Activated B cell treated with CpG ODN at 0.5 μM for 24 hours (primary cell): ENCODE data around the gene NPIPA1. TPM values are rescaled to one million over a fixed set of nuclear protein-coding genes. Genes with fewer than 3 reads are reported as not detected.
"Not testable (repeated sequence)": the region's sequence is repeated elsewhere in the genome, so short reads cannot be mapped to it uniquely, and the experiment has no call there.

Experiments
- ATAC-seq: fragments of 200-7000 bp; cut with Tn5 transposase; one replicate; pipeline ENCODE4 v1.10.0; 2021; ENCODE audit warnings: low read depth, mild to moderate bottlenecking, moderate library complexity
- CTCF ChIA-PET: fragments of 350-600 bp; sonication (Branson Sonifier 250); formaldehyde crosslinking; loops from one replicate; lab custom pipeline; 2021; ENCODE audit warnings: antibody characterized with exemption; lab: Charles Lee
- POLR2A ChIA-PET: fragments of 350-600 bp; sonication (Branson Sonifier 250); formaldehyde crosslinking; loops from one replicate; lab custom pipeline; 2021; ENCODE audit warnings: antibody characterized with exemption; lab: Charles Lee
- DNase-seq: peaks from one replicate; pipeline ENCODE4 v3.0.0; 2022
- H3K27ac Mint-ChIP-seq: one replicate; pipeline ENCODE4 v1.8.0; 2020; ENCODE audit warnings: mixed read lengths
- H3K27me3 Mint-ChIP-seq: one replicate; pipeline ENCODE4 v1.8.0; 2021; ENCODE audit warnings: mixed read lengths
- H3K36me3 Mint-ChIP-seq: one replicate; pipeline ENCODE4 v1.8.0; 2021; ENCODE audit warnings: low read depth, mixed read lengths
- H3K4me1 Mint-ChIP-seq: one replicate; pipeline ENCODE4 v1.8.0; 2021; ENCODE audit warnings: mixed read lengths
- H3K4me3 Mint-ChIP-seq: one replicate; pipeline ENCODE4 v1.8.0; 2020; ENCODE audit warnings: mild to moderate bottlenecking, mixed read lengths
- H3K9me3 Mint-ChIP-seq: one replicate; pipeline ENCODE4 v1.8.0; 2020; ENCODE audit warnings: mixed read lengths
- intact Hi-C: fragments of 100-400 bp; cut with micrococcal nuclease; formaldehyde crosslinking; loops from one replicate; pipeline ENCODE4 v1.15.1; 2024
- total RNA-seq: library from RNA; stranded (reverse); gene quantifications from 2 replicates; pipeline ENCODE4 v1.2.3, GENCODE V29; 2022

Gene NPIPA1
- total RNA-seq, 1 donor from 2014 or later, result 89.6 TPM

DNA sequence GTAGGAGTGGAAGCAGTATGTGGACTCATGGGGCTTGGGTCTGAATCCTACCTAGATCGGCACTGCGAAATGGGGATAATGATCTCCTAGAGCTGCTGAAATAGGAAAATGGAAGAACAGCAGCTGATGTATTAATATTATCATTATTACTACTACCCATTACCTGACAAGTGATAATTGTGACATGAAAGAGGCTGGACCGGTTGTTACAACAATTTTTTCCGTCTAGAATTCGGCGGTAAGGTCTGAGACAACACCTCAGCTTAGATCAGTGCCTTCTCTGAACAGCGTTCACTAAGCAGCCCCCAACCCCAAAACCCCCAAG, 37.0 kb downstream of the NPIPA1 start:
- H3K27ac Mint-ChIP-seq, result peak overlapping the region; percentile 91
- POLR2A ChIA-PET, result interaction anchor here (0.6 to 1.0 kb wide), 3 partner anchors 83 to 669 kb away, joined by 4 to 5 read pairs (median 5); partner anchors contain the start of genes MARF1 and NTAN1
- H3K27me3 Mint-ChIP-seq, H3K36me3 Mint-ChIP-seq, DNase-seq, H3K9me3 Mint-ChIP-seq, CTCF ChIA-PET, ATAC-seq: not testable (repeated sequence)
- peaks cover 26% of the 10 kb centered on the region for H3K4me1 Mint-ChIP-seq
- intact Hi-C loops, result loop anchor here (10.0 kb wide), 1 partner anchor 689 kb away; no protein-coding TSS in a partner anchor
- peak overlapping the region; percentile 92 for H3K4me3 Mint-ChIP-seq

DNA sequence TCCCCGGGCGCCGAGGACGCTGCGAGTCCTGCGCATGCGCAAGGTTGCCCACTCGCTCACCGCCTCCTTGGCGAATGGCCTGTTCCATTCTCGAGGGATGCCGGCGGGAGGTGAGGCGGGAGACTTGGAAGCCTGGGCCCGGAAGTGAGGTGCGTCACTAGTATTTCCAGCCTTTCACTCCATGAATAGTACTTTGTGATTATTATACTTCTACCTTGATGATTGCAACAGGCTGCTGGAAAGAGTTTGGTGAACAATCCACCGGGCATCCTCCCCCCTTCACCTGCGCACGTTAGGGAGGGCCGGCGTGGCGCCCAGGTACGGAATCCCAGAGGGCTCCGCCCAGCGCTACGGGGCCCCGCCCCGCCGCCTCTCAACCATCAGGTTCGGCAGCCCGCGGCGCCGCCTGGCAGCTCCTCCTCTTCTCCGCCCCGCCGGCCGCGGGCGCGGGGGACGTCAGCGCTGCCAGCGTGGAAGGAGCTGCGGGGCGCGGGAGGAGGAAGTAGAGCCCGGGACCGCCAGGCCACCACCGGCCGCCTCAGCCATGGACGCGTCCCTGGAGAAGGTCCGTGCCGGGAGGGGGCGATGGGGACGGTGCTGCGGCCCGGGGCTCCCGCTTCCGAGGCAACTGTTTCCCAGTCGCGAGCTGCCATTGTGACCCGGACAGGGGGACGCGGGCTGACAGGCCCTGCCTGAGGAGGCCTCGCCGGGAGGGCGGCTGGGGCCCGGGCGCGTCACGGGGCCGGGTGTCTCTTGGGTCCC, 37.6 kb downstream of the NPIPA1 start, which contains the start of gene PDXDC1:
PDXDC1 (plus strand) TSS at position 371 of the 762 bp plus-strand sequence; CDS start at position 545, 174 bp downstream.
- H3K36me3 Mint-ChIP-seq, H3K27me3 Mint-ChIP-seq, H3K9me3 Mint-ChIP-seq, CTCF ChIA-PET: not testable (repeated sequence)
- intact Hi-C loops, result loop anchor here (1.0 to 10.0 kb wide), 2 partner anchors 81 to 690 kb away; partner anchors contain the start of gene NTAN1
- Mint-ChIP-seq H3K27ac (peak within 1 kb of the TSS; percentile 91), H3K4me1 (peaks cover 26% of the 10 kb centered on the region), H3K4me3 (peak within 1 kb of the TSS; percentile 92)
- DNase-seq (peak; percentile 99), ATAC-seq (peak; percentile 97)
- POLR2A ChIA-PET, result interaction anchor here (0.6 to 1.0 kb wide), 5 partner anchors 70 to 668 kb away, joined by 3 to 5 read pairs (median 5); partner anchors contain the start of genes MARF1 and NTAN1

DNA sequence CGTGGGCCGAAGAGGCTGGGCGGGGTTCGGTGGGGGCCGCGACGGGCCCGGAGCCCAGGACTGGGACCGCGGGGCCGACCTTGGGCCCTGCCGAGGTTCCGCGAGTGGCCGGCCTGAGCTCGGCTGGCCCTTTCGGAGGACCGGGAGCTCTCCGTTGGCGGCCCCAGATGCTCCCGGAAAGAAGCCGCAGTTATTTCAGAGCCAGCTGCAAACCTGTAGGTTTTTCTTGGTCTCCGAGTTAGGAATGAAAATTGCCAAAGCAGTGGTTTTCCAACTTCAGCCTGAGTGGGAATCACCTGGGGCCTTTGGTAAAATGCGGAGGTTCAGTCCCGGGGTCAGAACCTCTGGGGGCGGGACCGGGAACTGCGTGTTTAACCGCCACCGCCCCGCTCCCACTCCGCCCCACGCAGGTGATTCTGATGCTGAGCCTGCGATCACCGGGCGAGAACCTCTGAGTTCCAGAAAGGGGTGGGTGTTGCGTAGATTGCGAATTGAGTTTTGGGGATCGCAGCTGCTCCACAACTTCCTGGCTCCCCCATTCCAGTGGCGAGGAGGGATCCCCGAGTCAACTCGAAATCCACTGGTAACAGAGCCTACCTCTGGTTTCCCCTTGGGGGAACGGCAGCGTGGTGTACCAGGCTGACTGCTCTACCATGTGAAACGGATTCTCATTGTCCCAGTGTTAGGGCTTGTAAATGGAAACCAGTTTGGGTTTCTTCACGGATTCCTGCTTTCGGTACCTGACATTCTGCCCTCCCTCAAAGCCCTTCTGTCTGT, 38.4 kb downstream of the NPIPA1 start:
- H3K36me3 Mint-ChIP-seq, H3K9me3 Mint-ChIP-seq, H3K27me3 Mint-ChIP-seq, CTCF ChIA-PET: not testable (repeated sequence)
- POLR2A ChIA-PET, result interaction anchor here (0.6 to 1.0 kb wide), 3 partner anchors 70 to 559 kb away, joined by 3 to 5 read pairs (median 5); partner anchors contain the start of gene NTAN1
- DNase-seq, result peak; percentile 49
- intact Hi-C loops, result loop anchor here (1.0 to 10.0 kb wide), 2 partner anchors 81 to 691 kb away; partner anchors contain the start of gene NTAN1
- peak; percentile 8 for ATAC-seq
- peak overlapping the region; percentile 92 for H3K4me3 Mint-ChIP-seq
- peak overlapping the region; percentile 59 for H3K27ac Mint-ChIP-seq
- peaks cover 27% of the 10 kb centered on the region for H3K4me1 Mint-ChIP-seq

DNA sequence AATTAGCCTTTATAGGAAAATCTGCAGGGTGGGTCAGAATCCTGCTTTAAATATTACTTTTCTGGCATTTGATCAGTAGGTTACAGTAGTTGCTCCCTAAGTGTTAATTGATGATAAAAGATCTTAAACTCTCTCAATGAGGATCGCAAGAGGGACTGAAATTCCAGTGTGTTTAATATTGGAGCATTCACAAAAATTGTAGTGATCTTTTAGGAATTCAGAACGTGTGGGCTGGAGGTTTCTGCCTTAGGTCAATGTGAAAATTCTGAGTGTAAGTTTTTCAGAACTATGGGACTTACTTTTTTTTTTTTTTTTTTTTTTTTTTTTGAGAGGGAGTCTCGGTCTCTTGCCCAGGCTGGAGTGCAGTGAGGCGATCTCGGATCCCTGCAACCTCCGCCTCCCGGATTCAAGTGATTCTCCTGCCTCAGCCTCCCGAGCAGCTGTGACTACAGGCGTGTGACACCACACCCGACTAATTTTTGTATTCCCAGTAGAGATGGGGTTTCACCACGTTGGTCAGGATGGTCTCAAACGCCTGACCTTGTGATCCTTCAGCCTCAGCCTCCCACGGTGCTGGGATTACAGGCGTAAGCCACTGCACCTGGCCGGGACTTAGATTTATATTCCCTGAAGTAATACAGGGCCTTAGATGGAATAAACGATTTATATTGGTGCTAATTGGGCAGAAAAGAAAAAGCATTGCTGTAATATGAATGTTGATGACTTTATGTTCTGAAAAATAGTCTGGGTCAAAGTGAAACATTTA, 39.9 kb downstream of the NPIPA1 start:
- POLR2A ChIA-PET, CTCF ChIA-PET, H3K9me3 Mint-ChIP-seq, ATAC-seq, H3K36me3 Mint-ChIP-seq, H3K27me3 Mint-ChIP-seq, H3K4me3 Mint-ChIP-seq, DNase-seq, H3K27ac Mint-ChIP-seq: not testable (repeated sequence)
- peaks cover 34% of the 10 kb centered on the region for H3K4me1 Mint-ChIP-seq
- intact Hi-C loops, result loop anchor here (10.0 kb wide), 1 partner anchor 692 kb away; no protein-coding TSS in a partner anchor

DNA sequence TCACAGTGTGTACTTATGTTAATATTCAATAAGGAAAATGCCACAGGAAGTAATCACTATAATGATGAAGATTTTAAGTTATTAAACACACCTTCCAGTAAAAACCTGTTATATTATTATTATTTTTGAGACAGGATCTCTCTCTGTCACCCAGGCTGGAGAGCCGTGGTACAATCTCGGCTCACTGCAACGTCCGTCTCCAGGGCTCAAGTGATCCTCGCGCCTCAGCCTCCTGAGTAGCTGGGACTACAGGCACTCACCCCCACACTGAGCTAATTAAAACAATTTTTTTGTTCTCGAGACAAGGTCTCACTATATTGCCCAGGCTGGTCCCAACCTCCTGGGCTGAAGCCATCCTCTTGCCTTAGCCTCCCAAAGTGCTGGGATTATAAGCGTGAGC, 41.0 kb downstream of the NPIPA1 start:
- H3K4me3 Mint-ChIP-seq, H3K9me3 Mint-ChIP-seq, H3K27ac Mint-ChIP-seq, H3K36me3 Mint-ChIP-seq, DNase-seq, POLR2A ChIA-PET, CTCF ChIA-PET, H3K27me3 Mint-ChIP-seq, ATAC-seq: not testable (repeated sequence)
- peaks cover 39% of the 10 kb centered on the region for H3K4me1 Mint-ChIP-seq
- intact Hi-C loops, result loop anchor here (10.0 kb wide), 1 partner anchor 693 kb away; no protein-coding TSS in a partner anchor

DNA sequence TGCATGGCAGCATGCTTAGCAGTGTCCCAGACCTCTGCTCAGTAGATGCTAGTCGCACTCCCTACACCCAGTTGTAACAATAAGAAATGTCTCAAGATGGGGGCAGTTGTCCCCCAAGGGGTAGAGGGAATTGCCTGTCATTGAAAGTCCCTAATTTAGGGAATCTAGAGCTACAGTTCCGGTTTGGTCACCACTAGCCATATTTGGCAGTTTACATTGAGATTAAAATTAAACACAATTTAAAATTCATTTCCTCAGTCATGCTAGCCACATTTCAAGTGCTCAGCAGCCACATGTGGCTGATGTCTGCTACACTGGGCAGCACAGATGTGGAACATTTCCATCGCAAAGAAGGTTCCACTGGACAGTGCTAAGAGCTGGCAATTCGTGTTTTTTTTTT, 41.7 kb downstream of the NPIPA1 start:
- POLR2A ChIA-PET, H3K27me3 Mint-ChIP-seq, H3K4me3 Mint-ChIP-seq, ATAC-seq, H3K9me3 Mint-ChIP-seq, CTCF ChIA-PET, H3K36me3 Mint-ChIP-seq, DNase-seq: not testable (repeated sequence)
- Mint-ChIP-seq H3K4me1 (peaks cover 39% of the 10 kb centered on the region), H3K27ac (peak overlapping the region; percentile 24)
- intact Hi-C loops, result loop anchor here (10.0 kb wide), 1 partner anchor 694 kb away; no protein-coding TSS in a partner anchor

DNA sequence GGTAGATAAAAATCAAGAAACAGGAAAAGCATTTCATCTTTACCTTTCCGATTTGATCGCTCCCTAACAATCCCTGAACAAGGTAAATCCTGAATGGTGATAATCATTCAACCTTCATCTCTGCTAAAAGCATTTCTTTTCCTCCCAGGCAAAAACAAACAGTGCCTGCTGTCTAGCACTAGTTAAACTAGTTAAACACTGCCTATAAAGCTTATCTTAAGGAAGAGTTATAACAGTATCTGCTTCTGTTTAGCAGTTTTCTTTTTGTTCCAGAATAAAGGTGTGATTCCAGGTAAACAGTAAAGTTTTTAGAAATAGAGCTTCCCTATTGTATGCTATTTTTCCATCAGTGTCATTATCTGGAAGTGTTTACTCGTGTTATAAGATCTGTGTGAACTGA, 44.0 kb downstream of the NPIPA1 start:
- DNase-seq, H3K9me3 Mint-ChIP-seq, H3K27ac Mint-ChIP-seq, H3K4me3 Mint-ChIP-seq, CTCF ChIA-PET, H3K27me3 Mint-ChIP-seq, intact Hi-C loops, ATAC-seq, POLR2A ChIA-PET: not testable (repeated sequence)
- peaks cover 20% of the 10 kb centered on the region for H3K36me3 Mint-ChIP-seq
- peaks cover 32% of the 10 kb centered on the region for H3K4me1 Mint-ChIP-seq

DNA sequence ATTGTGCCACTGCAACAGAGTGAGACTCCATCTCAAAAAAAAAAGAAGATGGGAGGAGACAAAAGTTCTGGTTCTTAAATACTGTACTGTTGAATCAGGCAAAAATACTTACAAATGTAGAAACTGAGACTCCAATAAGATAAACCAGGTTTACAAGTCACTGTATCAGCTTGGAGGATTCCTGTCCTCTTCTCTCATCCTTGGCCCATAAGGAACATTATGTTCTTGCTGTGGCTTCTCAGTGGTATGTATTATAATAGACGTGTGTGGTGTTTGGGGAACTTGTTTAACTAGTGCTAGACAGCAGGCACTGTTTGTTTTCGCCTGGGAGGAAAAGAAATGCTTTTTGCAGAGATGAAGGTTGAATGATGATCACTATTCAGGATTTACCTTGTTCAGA, 45.3 kb downstream of the NPIPA1 start:
- H3K36me3 Mint-ChIP-seq, result peaks cover 25% of the 10 kb centered on the region
- H3K27ac Mint-ChIP-seq, CTCF ChIA-PET: not testable (repeated sequence)

DNA sequence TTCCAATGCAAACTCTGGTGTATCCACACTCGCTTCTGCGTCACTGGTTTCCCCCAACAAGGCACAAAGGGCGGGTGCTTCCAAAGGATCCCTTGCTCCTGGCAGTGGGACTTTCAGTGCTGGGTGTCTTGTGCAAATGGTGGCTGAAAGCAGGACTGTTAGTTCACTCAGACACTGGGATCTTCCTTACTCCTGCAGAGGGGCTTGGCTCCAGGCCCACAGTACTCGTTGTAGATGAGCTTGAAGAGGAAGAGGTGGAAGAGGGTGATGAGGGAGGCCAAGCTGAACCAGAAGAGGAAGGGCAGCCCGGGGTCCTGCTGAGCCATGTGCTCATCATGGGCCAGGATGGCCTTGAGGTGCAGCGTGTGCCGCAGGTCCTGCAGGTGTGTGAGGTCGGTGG, 50.8 kb downstream of the NPIPA1 start:
- peaks cover 15% of the 10 kb centered on the region for H3K4me1 Mint-ChIP-seq
- H3K4me3 Mint-ChIP-seq, DNase-seq, ATAC-seq, H3K27me3 Mint-ChIP-seq, POLR2A ChIA-PET, CTCF ChIA-PET, H3K9me3 Mint-ChIP-seq, H3K27ac Mint-ChIP-seq: not testable (repeated sequence)
- intact Hi-C loops, result loop anchor here (2.0 kb wide), 1 partner anchor 25 kb away; no protein-coding TSS in a partner anchor
- peaks cover 38% of the 10 kb centered on the region for H3K36me3 Mint-ChIP-seq

More for the DNA sequence above, 45.3 kb downstream of the NPIPA1 start:
- ATAC-seq, POLR2A ChIA-PET, DNase-seq, intact Hi-C loops, H3K27me3 Mint-ChIP-seq, H3K9me3 Mint-ChIP-seq, H3K4me3 Mint-ChIP-seq: not testable (repeated sequence)
- peaks cover 20% of the 10 kb centered on the region for H3K4me1 Mint-ChIP-seq

DNA sequence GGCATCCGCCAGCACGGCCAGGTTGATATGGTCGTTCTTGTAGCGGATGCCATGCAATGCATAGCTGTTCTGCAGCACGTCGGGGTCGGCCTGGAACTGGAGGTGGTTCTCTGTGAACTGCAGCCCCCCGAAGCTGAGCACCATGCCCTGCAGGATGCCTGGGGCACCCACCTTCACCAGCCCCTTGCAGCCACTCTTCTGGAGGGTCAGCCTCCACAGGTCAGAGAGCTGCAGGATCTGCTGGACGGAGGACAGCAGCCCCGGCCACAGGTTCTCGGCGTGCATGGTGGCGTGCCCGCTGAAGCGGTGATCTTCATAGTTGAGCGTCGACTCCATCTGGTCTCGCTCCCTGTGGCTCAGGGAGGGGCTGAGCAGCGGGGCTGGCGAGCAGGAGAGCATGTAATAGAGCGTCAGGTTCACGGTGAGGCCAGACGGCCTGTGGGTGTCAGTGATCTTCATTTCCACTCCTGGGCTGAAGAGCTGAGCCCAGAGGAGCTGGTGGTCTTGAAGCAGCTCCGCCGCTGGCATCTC, 51.5 kb downstream of the NPIPA1 start:
- intact Hi-C loops, result loop anchor here (2.0 kb wide), 1 partner anchor 26 kb away; no protein-coding TSS in a partner anchor
- Mint-ChIP-seq H3K4me1 (peaks cover 15% of the 10 kb centered on the region), H3K4me3 (peak overlapping the region; percentile 60), H3K27ac (peak overlapping the region; percentile 30), H3K36me3 (peaks cover 40% of the 10 kb centered on the region)
- DNase-seq, CTCF ChIA-PET, H3K9me3 Mint-ChIP-seq, POLR2A ChIA-PET, H3K27me3 Mint-ChIP-seq: not testable (repeated sequence)
- peak; percentile 85 for ATAC-seq
